Activated B cell treated with CpG ODN at 0.5 μM for 24 hours (primary cell): Measurements from ENCODE around the gene PERP. TPM values are rescaled to one million over a fixed set of nuclear protein-coding genes. Genes with fewer than 3 reads are reported as not detected.

Source experiments
- ATAC-seq: fragments of 200-7000 bp; cut with Tn5 transposase; one replicate; pipeline ENCODE4 v1.10.0; 2021; ENCODE audit warnings: low read depth, mild to moderate bottlenecking, moderate library complexity
- CTCF ChIA-PET: fragments of 350-600 bp; sonication (Branson Sonifier 250); formaldehyde crosslinking; loops from one replicate; lab custom pipeline; 2021; ENCODE audit warnings: antibody characterized with exemption; lab: Charles Lee
- POLR2A ChIA-PET: fragments of 350-600 bp; sonication (Branson Sonifier 250); formaldehyde crosslinking; loops from one replicate; lab custom pipeline; 2021; ENCODE audit warnings: antibody characterized with exemption; lab: Charles Lee
- DNase-seq: peaks from one replicate; pipeline ENCODE4 v3.0.0; 2022
- H3K27ac Mint-ChIP-seq: one replicate; pipeline ENCODE4 v1.8.0; 2020; ENCODE audit warnings: mixed read lengths
- H3K27me3 Mint-ChIP-seq: one replicate; pipeline ENCODE4 v1.8.0; 2021; ENCODE audit warnings: mixed read lengths
- H3K36me3 Mint-ChIP-seq: one replicate; pipeline ENCODE4 v1.8.0; 2021; ENCODE audit warnings: low read depth, mixed read lengths
- H3K4me1 Mint-ChIP-seq: one replicate; pipeline ENCODE4 v1.8.0; 2021; ENCODE audit warnings: mixed read lengths
- H3K4me3 Mint-ChIP-seq: one replicate; pipeline ENCODE4 v1.8.0; 2020; ENCODE audit warnings: mild to moderate bottlenecking, mixed read lengths
- H3K9me3 Mint-ChIP-seq: one replicate; pipeline ENCODE4 v1.8.0; 2020; ENCODE audit warnings: mixed read lengths
- CTCF ChIP-seq: fragments of 200-600 bp; IDR thresholded peaks from one replicate; pipeline ENCODE4 v1.8.0; 2022; ENCODE audit warnings: antibody characterized with exemption, mild to moderate bottlenecking
- intact Hi-C: fragments of 100-400 bp; cut with micrococcal nuclease; formaldehyde crosslinking; loops from one replicate; pipeline ENCODE4 v1.15.1; 2024
- total RNA-seq: library from RNA; stranded (reverse); gene quantifications from 2 replicates; pipeline ENCODE4 v1.2.3, GENCODE V29; 2022

The PERP gene
- total RNA-seq, 1 donor from 2014 or later = 0.18 TPM

- H3K9me3 Mint-ChIP-seq = peaks cover 4% of the 10 kb centered on the region
- peaks cover 24% of the 10 kb centered on the region for H3K27me3 Mint-ChIP-seq
- ChIA-PET POLR2A (no interaction called here), CTCF (no interaction called here)
- ATAC-seq (no peak), DNase-seq (no peak)
- H3K4me3 Mint-ChIP-seq = no peak overlapping the region
- H3K4me1 Mint-ChIP-seq = no peaks in the 10 kb centered on the region
- TF ChIP-seq CTCF = no peak
- intact Hi-C loops = no loop called here
- H3K36me3 Mint-ChIP-seq = no peaks in the 10 kb centered on the region
- H3K27ac Mint-ChIP-seq = no peak overlapping the region
These were observed 13.6 kb downstream of the PERP start for GRCh38 chr6:138093632-138094031.

- peaks cover under 1% of the 10 kb centered on the region for H3K9me3 Mint-ChIP-seq
- no peak overlapping the region for H3K27ac Mint-ChIP-seq
- ChIA-PET CTCF (no interaction called here), POLR2A (no interaction called here)
- H3K4me3 Mint-ChIP-seq = no peak overlapping the region
- DNase-seq (no peak), ATAC-seq (no peak)
- H3K4me1 Mint-ChIP-seq = no peaks in the 10 kb centered on the region
- H3K27me3 Mint-ChIP-seq = peaks cover 25% of the 10 kb centered on the region
- no peak for TF ChIP-seq CTCF
- H3K36me3 Mint-ChIP-seq = no peaks in the 10 kb centered on the region
- intact Hi-C loops = no loop called here
These were observed 14.5 kb downstream of the PERP start for GRCh38 chr6:138092686-138093085.

GRCh38 chr6:138089325-138089724 lies 17.9 kb downstream of the PERP start:
- TF ChIP-seq CTCF = no peak
- no peaks in the 10 kb centered on the region for H3K4me1 Mint-ChIP-seq
- POLR2A ChIA-PET = no interaction called here
- H3K4me3 Mint-ChIP-seq = no peak overlapping the region
- intact Hi-C loops = no loop called here
- H3K27me3 Mint-ChIP-seq = peaks cover 27% of the 10 kb centered on the region
- CTCF ChIA-PET = interaction anchor here (0.7 kb wide), 1 partner anchor 288 kb away, joined by 3 read pairs; no protein-coding TSS in a partner anchor
- no peak for DNase-seq
- ATAC-seq = no peak
- H3K27ac Mint-ChIP-seq = no peak overlapping the region
- no peaks in the 10 kb centered on the region for H3K9me3 Mint-ChIP-seq
- no peaks in the 10 kb centered on the region for H3K36me3 Mint-ChIP-seq

- no peaks in the 10 kb centered on the region for H3K4me1 Mint-ChIP-seq
- no peak overlapping the region for H3K27ac Mint-ChIP-seq
- ATAC-seq = no peak
- H3K4me3 Mint-ChIP-seq = no peak overlapping the region
- ChIA-PET POLR2A (no interaction called here), CTCF (no interaction called here)
- no peaks in the 10 kb centered on the region for H3K36me3 Mint-ChIP-seq
- peaks cover 30% of the 10 kb centered on the region for H3K27me3 Mint-ChIP-seq
- intact Hi-C loops = no loop called here
- DNase-seq = no peak
- H3K9me3 Mint-ChIP-seq = no peaks in the 10 kb centered on the region
- TF ChIP-seq CTCF = no peak
These were observed 18.9 kb downstream of the PERP start for GRCh38 chr6:138088326-138088762.

- no peak for TF ChIP-seq CTCF
- Mint-ChIP-seq H3K4me1 (no peaks in the 10 kb centered on the region), H3K4me3 (no peak overlapping the region), H3K27ac (no peak overlapping the region), H3K27me3 (peaks cover 30% of the 10 kb centered on the region), H3K9me3 (no peaks in the 10 kb centered on the region), H3K36me3 (no peaks in the 10 kb centered on the region)
- DNase-seq (no peak), ATAC-seq (no peak)
- CTCF ChIA-PET = no interaction called here
- POLR2A ChIA-PET = no interaction called here
- intact Hi-C loops = no loop called here
These were observed 19.5 kb downstream of the PERP start for GRCh38 chr6:138087593-138088325.
